Keratinocyte (primary cell): Measurements from ENCODE around the gene RFC5.

Experiments
- CTCF ChIP-seq, 3 experiments: IDR thresholded peaks in 1 of 3; conservative IDR thresholded peaks in 1 of 3; optimal IDR thresholded peaks in 1 of 3; 2 replicates in 2 of 3; 3 replicates in 1 of 3; pipeline versions ENCODE3 to v1.5.1; 2011; ENCODE audit warnings: low read length in 3 of 3, mild to moderate bottlenecking in 3 of 3, moderate library complexity in 2 of 3, control low read depth in 1 of 3, inconsistent platforms in 1 of 3; ENCODE audit not compliant: insufficient read depth in 2 of 3; ENCODE audit errors: extremely low read depth in 1 of 3
- EZH2 ChIP-seq: IDR thresholded peaks from one replicate; pipeline ENCODE4 v1.6.1; 2012; ENCODE audit warnings: inconsistent platforms, mild to moderate bottlenecking, low read length, moderate library complexity

DNA sequence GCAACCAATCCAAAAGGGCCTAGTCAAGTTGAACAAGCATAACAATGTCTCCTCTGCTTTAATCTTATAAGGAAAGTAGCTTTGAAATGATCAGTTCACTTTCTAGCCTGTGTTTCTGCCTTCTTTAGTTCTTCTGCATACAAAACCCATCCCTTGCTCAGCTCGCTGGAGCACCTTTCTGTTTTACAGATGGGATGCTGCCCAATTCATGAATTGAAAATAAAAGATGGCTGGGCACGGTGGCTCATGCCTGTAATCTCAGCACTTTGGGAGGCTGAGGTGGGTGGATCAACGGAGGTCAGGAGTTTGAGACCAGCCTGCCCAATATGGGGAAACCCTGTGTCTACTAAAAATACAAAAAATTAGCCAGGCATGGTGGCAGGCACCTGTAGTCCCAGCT is 4.5 kb upstream of the RFC5 start:
- TF ChIP-seq CTCF (optimal IDR thresholded peaks at IDR 0.05 in 1 of 3, IDR thresholded peaks at IDR 0.05 in 1 of 3, conservative IDR thresholded peaks at IDR 0.05 in 1 of 3; ENCODE audit: extremely low read depth in 1 of 3, insufficient read depth in 2 of 3, low read length in 3 of 3) = no peak
- no peak for TF ChIP-seq EZH2
